ENCODE data around the gene CYP2J2. TPM values are rescaled to one million over a fixed set of nuclear protein-coding genes. Genes with fewer than 3 reads are reported as not detected.
A peak's percentile ranks its signal among the peaks of the same experiment; 100 is the strongest.
"Not testable (repeated sequence)": the region's sequence is repeated elsewhere in the genome, so short reads cannot be mapped to it uniquely, and the experiment has no call there.

The CYP2J2 gene
- total RNA-seq, 1 donor from 2014 or later = not detected

GRCh38 chr1:59928996-59929395 is 2.4 kb upstream of the CYP2J2 start:
- Mint-ChIP-seq H3K27ac (ENCODE audit: unreplicated experiment) (no peak overlapping the region), H3K4me1 (ENCODE audit: low read depth, unreplicated experiment) (peaks cover 1% of the 10 kb centered on the region), H3K27me3 (ENCODE audit: unreplicated experiment) (no peaks in the 10 kb centered on the region), H3K9me3 (ENCODE audit: unreplicated experiment) (no peaks in the 10 kb centered on the region), H3K36me3 (ENCODE audit: unreplicated experiment) (no peaks in the 10 kb centered on the region), H3K4me3 (ENCODE audit: unreplicated experiment) (no peak overlapping the region)
- no peak for TF ChIP-seq CTCF (IDR thresholded peaks at IDR 0.05; ENCODE audit: partially characterized antibody, unreplicated experiment)
- no peak for DNase-seq

- H3K27ac Mint-ChIP-seq (ENCODE audit: unreplicated experiment) = no peak overlapping the region
- H3K4me1 Mint-ChIP-seq (ENCODE audit: low read depth, unreplicated experiment) = peaks cover 1% of the 10 kb centered on the region
- no peaks in the 10 kb centered on the region for H3K9me3 Mint-ChIP-seq (ENCODE audit: unreplicated experiment)
- peak overlapping the region; percentile 75 for H3K4me3 Mint-ChIP-seq (ENCODE audit: unreplicated experiment)
- no peaks in the 10 kb centered on the region for H3K27me3 Mint-ChIP-seq (ENCODE audit: unreplicated experiment)
- H3K36me3 Mint-ChIP-seq (ENCODE audit: unreplicated experiment) = no peaks in the 10 kb centered on the region
- no peak for TF ChIP-seq CTCF (IDR thresholded peaks at IDR 0.05; ENCODE audit: partially characterized antibody, unreplicated experiment)
- DNase-seq = no peak
Measured at GRCh38 chr1:59927213-59927612, 640 bp upstream of the CYP2J2 start.

DNA sequence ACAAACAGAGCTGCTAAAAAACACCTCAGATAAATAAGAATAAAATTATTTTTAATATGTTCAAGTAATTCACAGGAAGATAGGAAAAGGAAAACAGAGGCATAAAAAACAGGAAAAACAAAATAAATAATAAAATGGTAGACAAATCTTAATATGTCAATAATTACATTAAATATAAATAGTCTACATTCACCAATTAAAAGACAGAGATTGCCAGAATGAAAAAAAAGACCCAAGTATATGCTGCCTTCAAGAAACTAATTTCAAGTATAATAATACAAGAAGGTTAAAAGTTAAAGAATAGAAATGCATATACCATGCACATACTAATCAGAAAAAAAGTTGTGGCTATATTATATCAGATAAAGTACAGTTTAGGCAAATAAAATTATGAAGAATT is 1.9 kb downstream of the CYP2J2 start:
- Mint-ChIP-seq H3K9me3 (ENCODE audit: unreplicated experiment) (no peaks in the 10 kb centered on the region), H3K36me3 (ENCODE audit: unreplicated experiment) (no peaks in the 10 kb centered on the region), H3K27me3 (ENCODE audit: unreplicated experiment) (no peaks in the 10 kb centered on the region), H3K27ac (ENCODE audit: unreplicated experiment) (no peak overlapping the region), H3K4me1 (ENCODE audit: low read depth, unreplicated experiment) (peaks cover 1% of the 10 kb centered on the region), H3K4me3 (ENCODE audit: unreplicated experiment) (no peak overlapping the region)
- TF ChIP-seq CTCF (IDR thresholded peaks at IDR 0.05; ENCODE audit: partially characterized antibody, unreplicated experiment) = no peak
- no peak for DNase-seq

- H3K4me1 Mint-ChIP-seq (ENCODE audit: low read depth, unreplicated experiment); H3K27ac Mint-ChIP-seq (ENCODE audit: unreplicated experiment); H3K36me3 Mint-ChIP-seq (ENCODE audit: unreplicated experiment); DNase-seq; H3K27me3 Mint-ChIP-seq (ENCODE audit: unreplicated experiment); H3K4me3 Mint-ChIP-seq (ENCODE audit: unreplicated experiment); H3K9me3 Mint-ChIP-seq (ENCODE audit: unreplicated experiment): not testable (repeated sequence)
Measured at GRCh38 chr1:59921258-59921899, 5.2 kb downstream of the CYP2J2 start.

DNA sequence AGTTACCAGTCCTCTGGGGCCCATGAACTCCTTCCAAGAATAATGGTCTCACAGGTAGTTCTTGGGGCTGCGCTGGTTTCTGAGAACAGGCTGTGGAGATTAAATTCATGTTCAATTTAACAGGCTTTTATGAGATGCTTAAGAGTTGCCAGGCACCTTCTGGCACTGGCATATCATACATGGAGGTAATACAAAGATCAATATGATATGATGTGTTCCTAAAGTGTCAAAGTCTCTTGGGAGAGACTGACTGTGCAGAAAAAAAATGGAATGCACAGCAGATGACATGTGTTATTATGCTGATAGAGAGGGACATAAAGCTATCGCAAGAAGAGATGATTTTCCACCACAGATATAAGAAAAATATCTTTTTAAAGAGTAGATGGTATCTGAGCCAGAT is 6.8 kb downstream of the CYP2J2 start:
- no peak for TF ChIP-seq CTCF (IDR thresholded peaks at IDR 0.05; ENCODE audit: partially characterized antibody, unreplicated experiment)
- Mint-ChIP-seq H3K27ac (ENCODE audit: unreplicated experiment) (no peak overlapping the region), H3K27me3 (ENCODE audit: unreplicated experiment) (peaks cover 3% of the 10 kb centered on the region), H3K4me1 (ENCODE audit: low read depth, unreplicated experiment) (peaks cover 4% of the 10 kb centered on the region), H3K4me3 (ENCODE audit: unreplicated experiment) (no peak overlapping the region), H3K36me3 (ENCODE audit: unreplicated experiment) (no peaks in the 10 kb centered on the region), H3K9me3 (ENCODE audit: unreplicated experiment) (no peaks in the 10 kb centered on the region)
- no peak for DNase-seq

Measured in glutamatergic neuron (in vitro differentiated cells).